GM21390 (cell line): ENCODE data around the gene INPP5J.
"Not testable (repeated sequence)": the region's sequence is repeated elsewhere in the genome, so short reads cannot be mapped to it uniquely, and the experiment has no call there.

Source experiments
- ATAC-seq: cut with Tn5 transposase; IDR thresholded peaks from one replicate; pipeline ENCODE4 v1.9.1; 2021; ENCODE audit not compliant: unreplicated experiment

The INPP5J gene

GRCh38 chr22:31100762-31101525 lies 21.8 kb upstream of the INPP5J start:
- no peak for ATAC-seq

- ATAC-seq = no peak
Measured at GRCh38 chr22:31102441-31103081, 20.2 kb upstream of the INPP5J start.

- no peak for ATAC-seq
Measured at GRCh38 chr22:31103111-31103510, 19.7 kb upstream of the INPP5J start.

- no peak for ATAC-seq
Measured at GRCh38 chr22:31103899-31104694, 18.7 kb upstream of the INPP5J start.

- ATAC-seq = no peak
Measured at GRCh38 chr22:31104869-31105268, 17.9 kb upstream of the INPP5J start.

- ATAC-seq = no peak
Measured at GRCh38 chr22:31105282-31105929, 17.4 kb upstream of the INPP5J start.

- ATAC-seq = no peak
Measured at GRCh38 chr22:31106001-31106571, 16.7 kb upstream of the INPP5J start.

GRCh38 chr22:31106731-31107177 lies 16.0 kb upstream of the INPP5J start:
- no peak for ATAC-seq

GRCh38 chr22:31107178-31107893 lies 15.4 kb upstream of the INPP5J start, which contains the start of gene SELENOM:
SELENOM (minus strand) TSS chr22:31107568; CDS start chr22:31107505, 63 bp downstream.
- peak; percentile 88 for ATAC-seq

- ATAC-seq = no peak
Measured at GRCh38 chr22:31107894-31108218, 14.9 kb upstream of the INPP5J start.

GRCh38 chr22:31112547-31113091 lies 10.1 kb upstream of the INPP5J start:
- ATAC-seq = not testable (repeated sequence)

GRCh38 chr22:31118046-31118820 lies 4.5 kb upstream of the INPP5J start:
- no peak for ATAC-seq

GRCh38 chr22:31119026-31119717 lies 3.6 kb upstream of the INPP5J start:
- ATAC-seq = no peak

- no peak for ATAC-seq
Measured at GRCh38 chr22:31120230-31120629, 2.5 kb upstream of the INPP5J start.

- no peak for ATAC-seq
Measured at GRCh38 chr22:31120642-31121041, 2.1 kb upstream of the INPP5J start.

- no peak for ATAC-seq
Measured at GRCh38 chr22:31121403-31121802, 1.4 kb upstream of the INPP5J start.

GRCh38 chr22:31122196-31122531 lies 602 bp upstream of the INPP5J start:
- no peak for ATAC-seq

- ATAC-seq = no peak
Measured at GRCh38 chr22:31123292-31123602, 481 bp downstream of the INPP5J start.

GRCh38 chr22:31124290-31124689 lies 1.5 kb downstream of the INPP5J start:
- ATAC-seq = no peak
